ENCODE results near the gene NDUFA3. TPM values are rescaled to one million over a fixed set of nuclear protein-coding genes. Genes with fewer than 3 reads are reported as not detected.

Gene NDUFA3
- total and polyA plus RNA-seq, 10 of the 15 experiments (the other 5 are each of a cell fraction or from before 2014, with no cell fraction given): 40.0 to 335 (median 153) TPM

DNA sequence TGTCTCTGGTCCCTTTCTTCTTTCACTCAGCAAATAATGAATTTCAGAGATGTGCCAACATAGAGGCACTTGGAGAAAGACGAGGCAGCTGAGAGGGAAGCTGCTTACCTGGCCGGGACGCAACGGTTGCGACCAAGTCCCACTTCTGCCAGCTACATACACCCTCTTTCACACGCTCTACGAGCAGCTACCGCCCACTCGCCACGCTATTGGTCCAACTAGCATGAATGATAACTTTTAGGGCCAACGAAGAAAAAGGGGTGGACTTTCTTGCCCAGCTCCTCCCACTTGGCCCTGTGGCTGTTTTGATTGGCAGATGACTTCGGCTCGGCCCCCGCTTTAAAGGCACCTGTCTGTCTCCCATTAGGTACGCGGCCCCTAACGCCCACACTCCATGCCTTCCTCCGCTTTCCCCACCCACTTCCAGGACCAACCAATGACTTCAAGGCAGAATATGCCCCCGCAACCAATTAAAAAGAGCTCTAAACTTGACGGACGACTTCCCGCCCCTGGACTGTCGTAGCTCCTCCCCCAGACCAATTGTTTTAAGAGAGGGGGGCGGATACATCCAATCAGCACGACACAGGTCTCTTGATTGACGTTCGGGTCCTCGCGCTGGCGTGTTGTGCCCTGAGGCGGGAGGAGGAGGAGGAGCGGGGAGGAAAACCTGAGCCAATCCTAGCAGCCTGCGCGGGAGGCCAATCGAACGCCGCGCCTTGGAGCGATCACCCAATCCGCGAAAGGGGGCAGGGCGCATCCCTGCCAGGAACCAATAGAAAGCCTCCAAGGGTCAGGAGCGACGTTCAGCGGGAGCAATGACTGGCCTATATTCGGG, 34.4 kb downstream of the NDUFA3 start:
- ChIA-PET SMC1A (ENCODE audit: uncharacterized antibody, unreplicated experiment) (interaction anchor here (0.6 to 1.4 kb wide), 13 partner anchors 19 to 1324 kb away, joined by 3 to 6 read pairs (median 3); partner anchors contain the start of genes ISOC2, MBOAT7, PRPF31 and RPS9), CTCF (interaction anchor here (0.7 to 2.3 kb wide), 6 partner anchors 22 to 345 kb away, joined by 3 to 15 read pairs (median 6); partner anchors contain the start of genes LENG1, MBOAT7 and TMC4), RAD21 (ENCODE audit: unreplicated experiment) (interaction anchor here (0.8 to 2.4 kb wide), 13 partner anchors 12 to 1340 kb away, joined by 3 to 23 read pairs (median 4); partner anchors contain the start of genes LENG1, MBOAT7, PRPF31 and TFPT), POLR2A (interaction anchor here (0.5 to 3.5 kb wide), 18 partner anchors 12 to 1202 kb away, joined by 3 to 36 read pairs (median 5); partner anchors contain the start of genes KMT5C, LENG1, LENG8 and LENG9)
- peak; percentile 100 for DNase-seq (ENCODE audit: low read depth, low spot score)
- peaks cover 40% of the 10 kb centered on the region for H3K79me2 ChIP-seq (ENCODE audit: control insufficient read depth, insufficient read depth, low read length)
- H3K9me3 ChIP-seq (replicated peaks; ENCODE audit: control insufficient read depth, insufficient read depth, low read length): peaks cover 2% of the 10 kb centered on the region; the same call in 2 of the 3 replicates
- H3K4me2 ChIP-seq (ENCODE audit: control insufficient read depth, insufficient read depth): peak overlapping the region; percentile 99
- intact Hi-C loops (cut with micrococcal nuclease; ENCODE audit: unreplicated experiment): loop anchor here (1.0 to 2.0 kb wide), 3 partner anchors 22 to 64 kb away; partner anchors contain the start of genes LENG1, NDUFA3 and RPS9
- H3K27ac ChIP-seq (ENCODE audit: control insufficient read depth, insufficient read depth): peak overlapping the region; percentile 90
- ATAC-seq: peak; percentile 92
- peaks cover 12% of the 10 kb centered on the region for H4K20me1 ChIP-seq (ENCODE audit: control insufficient read depth, insufficient read depth)
- peak overlapping the region; percentile 86 for H3K4me3 ChIP-seq
- BruUV-seq (replicated peaks): no TSS peak
- WGBS (ENCODE audit: insufficient coverage, insufficient replicate concordance, low lambda C conversion rate, missing lambda C conversion rate): under 1% methylated on average over 45 of the region's 46 CpGs
- in situ Hi-C loops (cut with MboI): loop anchor here (25.0 kb wide), 1 partner anchor 1525 kb away; the partner anchor contains the start of gene U2AF2
- no peaks in the 10 kb centered on the region for H3K27me3 ChIP-seq (replicated peaks in 1 of 2; ENCODE audit: control insufficient read depth in 2 of 2, insufficient read depth in 2 of 2, low read length in 1 of 2)
- peak overlapping the region; percentile 84 for H2AFZ ChIP-seq (ENCODE audit: control insufficient read depth, low read depth, low read length)
- H3K9ac ChIP-seq (ENCODE audit: control insufficient read depth, insufficient read depth, low read length): peak overlapping the region; percentile 95
- peak; percentile 100 for FAIRE-seq
- peaks cover 19% of the 10 kb centered on the region for H3K4me1 ChIP-seq (ENCODE audit: control insufficient read depth, insufficient read depth, low read length)
- peaks cover 0 to 7% of the 10 kb centered on the region in 2 experiments; a peak in 1 of 4 replicates for H3K36me3 ChIP-seq (ENCODE audit: control insufficient read depth in 2 of 2, insufficient read depth in 2 of 2, low read length in 1 of 2)
- no peak for TF ChIP-seq BCL3 (IDR thresholded peaks at IDR 0.05; ENCODE audit: borderline replicate concordance, insufficient read depth, low read depth, low read length, poor library complexity, severe bottlenecking)
- TF ChIP-seq MYC (IDR thresholded peaks at IDR 0.05; ENCODE audit: insufficient read depth, insufficient read length, insufficient replicate concordance, low read length, severe bottlenecking): no peak
- no peak for TF ChIP-seq ELK1 (IDR thresholded peaks at IDR 0.05; ENCODE audit: low read depth, low read length)
- no peak for TF ChIP-seq GABPA (IDR thresholded peaks at IDR 0.05; ENCODE audit: low read depth)
- TF ChIP-seq RB1 (IDR thresholded peaks at IDR 0.05; ENCODE audit: borderline replicate concordance): no peak
- peak; percentile 67 for TF ChIP-seq CREM (IDR thresholded peaks at IDR 0.05; ENCODE audit: low read depth)
- no peak for TF ChIP-seq JUND (IDR thresholded peaks at IDR 0.05; ENCODE audit: low read depth, low read length)
- no peak for TF ChIP-seq SREBF2 (IDR thresholded peaks at IDR 0.05; ENCODE audit: low read length)
- TF ChIP-seq, protein P1, sequence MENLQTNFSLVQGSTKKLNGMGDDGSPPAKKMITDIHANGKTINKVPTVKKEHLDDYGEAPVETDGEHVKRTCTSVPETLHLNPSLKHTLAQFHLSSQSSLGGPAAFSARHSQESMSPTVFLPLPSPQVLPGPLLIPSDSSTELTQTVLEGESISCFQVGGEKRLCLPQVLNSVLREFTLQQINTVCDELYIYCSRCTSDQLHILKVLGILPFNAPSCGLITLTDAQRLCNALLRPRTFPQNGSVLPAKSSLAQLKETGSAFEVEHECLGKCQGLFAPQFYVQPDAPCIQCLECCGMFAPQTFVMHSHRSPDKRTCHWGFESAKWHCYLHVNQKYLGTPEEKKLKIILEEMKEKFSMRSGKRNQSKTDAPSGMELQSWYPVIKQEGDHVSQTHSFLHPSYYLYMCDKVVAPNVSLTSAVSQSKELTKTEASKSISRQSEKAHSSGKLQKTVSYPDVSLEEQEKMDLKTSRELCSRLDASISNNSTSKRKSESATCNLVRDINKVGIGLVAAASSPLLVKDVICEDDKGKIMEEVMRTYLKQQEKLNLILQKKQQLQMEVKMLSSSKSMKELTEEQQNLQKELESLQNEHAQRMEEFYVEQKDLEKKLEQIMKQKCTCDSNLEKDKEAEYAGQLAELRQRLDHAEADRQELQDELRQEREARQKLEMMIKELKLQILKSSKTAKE (IDR thresholded peaks at IDR 0.05; ENCODE audit: low read depth, poor library complexity, severe bottlenecking): peak; percentile 85
- TF ChIP-seq, protein P2, sequence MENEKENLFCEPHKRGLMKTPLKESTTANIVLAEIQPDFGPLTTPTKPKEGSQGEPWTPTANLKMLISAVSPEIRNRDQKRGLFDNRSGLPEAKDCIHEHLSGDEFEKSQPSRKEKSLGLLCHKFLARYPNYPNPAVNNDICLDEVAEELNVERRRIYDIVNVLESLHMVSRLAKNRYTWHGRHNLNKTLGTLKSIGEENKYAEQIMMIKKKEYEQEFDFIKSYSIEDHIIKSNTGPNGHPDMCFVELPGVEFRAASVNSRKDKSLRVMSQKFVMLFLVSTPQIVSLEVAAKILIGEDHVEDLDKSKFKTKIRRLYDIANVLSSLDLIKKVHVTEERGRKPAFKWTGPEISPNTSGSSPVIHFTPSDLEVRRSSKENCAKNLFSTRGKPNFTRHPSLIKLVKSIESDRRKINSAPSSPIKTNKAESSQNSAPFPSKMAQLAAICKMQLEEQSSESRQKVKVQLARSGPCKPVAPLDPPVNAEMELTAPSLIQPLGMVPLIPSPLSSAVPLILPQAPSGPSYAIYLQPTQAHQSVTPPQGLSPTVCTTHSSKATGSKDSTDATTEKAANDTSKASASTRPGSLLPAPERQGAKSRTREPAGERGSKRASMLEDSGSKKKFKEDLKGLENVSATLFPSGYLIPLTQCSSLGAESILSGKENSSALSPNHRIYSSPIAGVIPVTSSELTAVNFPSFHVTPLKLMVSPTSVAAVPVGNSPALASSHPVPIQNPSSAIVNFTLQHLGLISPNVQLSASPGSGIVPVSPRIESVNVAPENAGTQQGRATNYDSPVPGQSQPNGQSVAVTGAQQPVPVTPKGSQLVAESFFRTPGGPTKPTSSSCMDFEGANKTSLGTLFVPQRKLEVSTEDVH (IDR thresholded peaks at IDR 0.05; ENCODE audit: low read depth, partially characterized antibody): no peak
- no peak for TF ChIP-seq ATF2 (IDR thresholded peaks at IDR 0.05; ENCODE audit: low read length)
